Activated T-cell treated with anti-CD3 and anti-CD28 coated beads for 48 hours (primary cell): ENCODE results near the gene SLCO6A1.

Experiments used
- DNase-seq: peaks from one replicate; pipeline ENCODE4 v3.0.0-alpha.2; 2020; ENCODE audit warnings: low read depth

SLCO6A1 gene

GRCh38 chr5:102450313-102450990, 48.3 kb downstream of the SLCO6A1 start:
- no peak for DNase-seq

- no peak for DNase-seq
These were observed 65.3 kb downstream of the SLCO6A1 start for GRCh38 chr5:102433473-102433872.

GRCh38 chr5:102421647-102422046, 77.2 kb downstream of the SLCO6A1 start:
- no peak for DNase-seq

GRCh38 chr5:102418531-102418930, 80.3 kb downstream of the SLCO6A1 start:
- DNase-seq, result no peak

GRCh38 chr5:102414448-102414847, 84.4 kb downstream of the SLCO6A1 start:
- no peak for DNase-seq

GRCh38 chr5:102388235-102388634, 110.6 kb downstream of the SLCO6A1 start:
- no peak for DNase-seq

- DNase-seq, result no peak
These were observed 113.4 kb downstream of the SLCO6A1 start for GRCh38 chr5:102385365-102385764.

- no peak for DNase-seq
These were observed 118.6 kb downstream of the SLCO6A1 start for GRCh38 chr5:102380174-102380573.

- DNase-seq, result no peak
These were observed 122.9 kb downstream of the SLCO6A1 start for GRCh38 chr5:102375876-102376275.

GRCh38 chr5:102375272-102375671, 123.5 kb downstream of the SLCO6A1 start:
- DNase-seq, result no peak

- no peak for DNase-seq
These were observed 130.4 kb downstream of the SLCO6A1 start for GRCh38 chr5:102368392-102368791.

GRCh38 chr5:102341681-102342288, 157.0 kb downstream of the SLCO6A1 start:
- no peak for DNase-seq

- no peak for DNase-seq
These were observed 174.1 kb downstream of the SLCO6A1 start for GRCh38 chr5:102324714-102325113.
